Thymus (tissue), 11 donors: ENCODE data around the gene PDSS2. TPM values are rescaled to one million over a fixed set of nuclear protein-coding genes. Genes with fewer than 3 reads are reported as not detected.
A peak's percentile ranks its signal among the peaks of the same experiment; 100 is the strongest.

Experiments used
- DNase-seq, 9 donors: peaks; one replicate each; pipeline ENCODE4 v3.0.0-alpha.2; 2013; ENCODE audit warnings: low spot score in 9 of 9, low read depth in 6 of 9, missing footprints in 1 of 9
- H3K27ac ChIP-seq, 2 donors: one replicate each; pipeline ENCODE4 v1.5.1; 2013; ENCODE audit warnings: control low read depth in 1 of 2, low read depth in 1 of 2, low read length in 1 of 2, mild to moderate bottlenecking in 1 of 2, moderate library complexity in 1 of 2
- H3K27me3 ChIP-seq, 2 donors: one replicate each; pipeline ENCODE4 v1.5.1; 2013; ENCODE audit warnings: low read length in 1 of 2; ENCODE audit not compliant: control insufficient read depth in 2 of 2, insufficient read depth in 1 of 2
- H3K36me3 ChIP-seq, 2 donors: one replicate each; pipeline ENCODE4 v1.5.1; 2013; ENCODE audit warnings: low read length in 1 of 2, mild to moderate bottlenecking in 1 of 2, moderate library complexity in 1 of 2; ENCODE audit not compliant: control insufficient read depth in 2 of 2, insufficient read depth in 2 of 2
- H3K4me1 ChIP-seq, 2 donors: one replicate each; pipeline ENCODE4 v1.5.1; 2013; ENCODE audit warnings: low read length in 2 of 2; ENCODE audit not compliant: control insufficient read depth in 2 of 2, insufficient read depth in 2 of 2
- H3K4me3 ChIP-seq, 2 donors: one replicate each; pipeline ENCODE4 v1.5.1; 2013; ENCODE audit warnings: low read length in 2 of 2, control low read depth in 1 of 2, mild to moderate bottlenecking in 1 of 2
- H3K9me3 ChIP-seq, 2 donors: one replicate each; pipeline ENCODE4 v1.5.1; 2013; ENCODE audit warnings: low read length in 1 of 2, mild to moderate bottlenecking in 1 of 2; ENCODE audit not compliant: control insufficient read depth in 2 of 2, insufficient read depth in 1 of 2
- WGBS: extraction: QIAGEN DNeasy Blood & Tissue Kit; methylation state at CpG from one replicate; pipeline ENCODE4 v1.1.7; 2013; 5-methylcytosine and 5-hydroxymethylcytosine counted together
- polyA plus RNA-seq: library from polyadenylated mRNA; stranded (reverse); fragments of 200-250 nt; gene quantifications from one replicate; pipeline ENCODE4 v1.2.3, GENCODE V29; 2013
- total RNA-seq: library from RNA; stranded (reverse); fragments of 120-200 nt; gene quantifications from one replicate; pipeline ENCODE4 v1.2.4, GENCODE V29; 2013
- donor health status: healthy.

PDSS2 gene
- total and polyA plus RNA-seq, 2 donors, result 5.2 to 9.8 TPM

DNA sequence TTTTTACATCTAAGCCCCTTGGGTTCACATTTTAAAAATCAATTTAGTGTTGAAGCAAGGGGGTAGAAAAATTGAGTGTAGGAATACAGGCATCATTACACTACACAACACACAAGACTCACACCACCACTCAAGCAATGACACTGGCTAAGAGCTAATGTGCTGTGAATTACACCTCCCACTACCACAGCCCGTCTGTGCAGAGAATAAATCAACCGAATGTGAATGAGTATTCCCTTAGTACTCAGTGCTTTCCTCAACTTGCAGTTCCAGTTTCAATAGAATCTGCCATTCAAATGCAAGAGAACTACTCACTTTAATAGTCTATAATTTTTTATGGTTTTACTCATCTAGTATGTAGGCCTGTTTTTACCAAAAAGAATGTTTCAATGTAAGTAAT is 114.4 kb downstream of the PDSS2 start:
- peaks cover 0 to 4% of the 10 kb centered on the region in 2 donors for H3K9me3 ChIP-seq
- no peaks in the 10 kb centered on the region for H3K4me1 ChIP-seq
- whole genome bisulfite sequencing, result 98% methylated on average over 2 of the region's 2 CpGs
- no peaks in the 10 kb centered on the region for H3K27me3 ChIP-seq
- no peaks in the 10 kb centered on the region for H3K36me3 ChIP-seq
- no peak for DNase-seq
- no peak overlapping the region for H3K4me3 ChIP-seq
- H3K27ac ChIP-seq, result no peak overlapping the region

DNA sequence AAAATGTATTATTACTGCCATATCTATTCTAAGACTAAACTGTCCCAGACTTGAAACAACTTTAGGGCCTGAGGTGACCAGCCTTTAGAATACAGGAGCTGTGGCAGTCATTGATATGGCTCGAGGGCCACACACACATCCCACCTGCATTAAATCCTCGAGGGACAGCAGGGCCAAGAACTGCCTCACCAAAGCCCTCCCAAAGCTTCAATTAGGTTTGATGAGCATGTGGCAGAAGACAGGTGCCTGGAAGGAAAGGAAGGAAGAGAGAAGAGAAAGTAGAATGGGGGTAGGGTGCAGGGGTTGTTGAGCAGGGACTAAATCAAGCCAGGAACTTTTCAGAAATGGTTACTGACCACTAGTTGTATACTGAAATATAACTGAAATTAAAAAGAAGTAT is 115.0 kb downstream of the PDSS2 start:
- H3K27me3 ChIP-seq, result no peaks in the 10 kb centered on the region
- H3K9me3 ChIP-seq, result peaks cover 0 to 4% of the 10 kb centered on the region in 2 donors
- WGBS, result 87% methylated on average over 2 of the region's 2 CpGs
- no peak for DNase-seq
- H3K4me3 ChIP-seq, result no peak overlapping the region
- no peaks in the 10 kb centered on the region for H3K36me3 ChIP-seq
- H3K27ac ChIP-seq, result no peak overlapping the region
- no peaks in the 10 kb centered on the region for H3K4me1 ChIP-seq

DNA sequence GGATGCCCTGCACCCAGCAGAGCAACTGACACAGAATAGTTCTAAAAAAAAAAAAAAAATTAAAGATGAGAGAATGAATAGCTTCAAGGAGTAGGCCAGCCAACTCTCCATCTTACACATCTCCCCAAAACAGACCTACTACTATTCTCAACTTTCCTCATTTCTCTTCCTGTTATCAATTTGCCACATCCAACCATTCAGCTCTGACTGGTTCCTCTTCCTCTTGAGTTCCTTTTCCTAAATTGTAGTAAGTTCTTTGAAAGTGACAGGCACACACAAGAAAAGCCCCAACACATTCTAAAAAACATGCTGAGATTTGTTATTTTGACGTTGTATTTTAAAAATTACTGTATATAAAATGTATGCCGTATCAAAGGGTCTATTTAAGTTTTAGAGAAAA is 117.2 kb downstream of the PDSS2 start:
- H3K27ac ChIP-seq, result no peak overlapping the region
- no peaks in the 10 kb centered on the region for H3K4me1 ChIP-seq
- no peaks in the 10 kb centered on the region for H3K9me3 ChIP-seq
- no peak overlapping the region for H3K4me3 ChIP-seq
- no peaks in the 10 kb centered on the region for H3K36me3 ChIP-seq
- H3K27me3 ChIP-seq, result no peaks in the 10 kb centered on the region
- no peak for DNase-seq
- 96% methylated on average over 2 of the region's 2 CpGs for WGBS

DNA sequence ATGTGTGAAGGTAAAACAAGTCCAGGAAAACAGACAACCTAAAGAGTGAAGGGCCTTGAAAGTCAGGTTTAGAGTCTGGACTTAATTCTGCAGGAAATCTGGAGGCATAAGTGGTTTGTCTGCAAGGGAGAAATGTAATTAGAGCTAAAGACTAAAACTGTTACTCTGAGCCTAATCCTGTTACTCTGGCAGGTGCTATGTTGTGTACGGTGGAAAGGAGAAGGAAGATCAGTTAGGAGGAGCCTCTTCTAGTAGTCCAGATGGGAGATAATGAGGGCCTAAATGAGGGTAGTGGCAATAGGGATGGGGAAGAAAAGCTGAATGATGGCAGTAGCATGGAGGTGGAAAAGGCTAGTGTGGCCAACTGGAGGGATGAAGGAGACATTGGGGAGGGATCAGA is 118.5 kb downstream of the PDSS2 start:
- 88% methylated on average over 1 of the region's 1 CpG for WGBS
- H3K36me3 ChIP-seq, result no peaks in the 10 kb centered on the region
- no peaks in the 10 kb centered on the region for H3K4me1 ChIP-seq
- DNase-seq, result no peak
- H3K27ac ChIP-seq, result no peak overlapping the region
- no peak overlapping the region for H3K4me3 ChIP-seq
- H3K9me3 ChIP-seq, result no peaks in the 10 kb centered on the region
- no peaks in the 10 kb centered on the region for H3K27me3 ChIP-seq

DNA sequence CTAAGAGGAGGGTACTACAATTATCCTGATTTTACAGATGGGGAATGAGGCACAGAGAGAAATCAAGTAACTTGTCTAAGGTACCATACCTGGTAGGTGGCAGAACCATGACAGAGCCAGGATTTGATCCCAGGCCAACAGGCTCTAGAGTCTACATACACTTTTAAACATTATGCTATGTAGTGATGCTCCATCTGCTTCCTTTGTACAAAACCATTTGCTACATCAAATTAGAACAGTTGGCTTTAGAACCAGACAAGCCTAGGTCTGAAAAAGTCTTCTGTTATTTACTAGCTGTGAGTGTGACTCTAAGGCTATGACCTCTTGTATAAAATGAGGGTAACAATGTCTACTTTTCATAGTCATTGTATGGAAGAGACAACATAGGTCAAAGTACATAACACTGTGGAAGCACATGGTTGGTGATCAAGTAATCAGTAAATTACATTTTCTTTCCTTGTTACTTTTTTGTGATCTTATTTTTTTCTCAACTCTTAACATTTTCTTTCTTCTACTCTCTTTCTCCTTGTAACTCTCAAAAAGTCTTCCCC is 122.1 kb downstream of the PDSS2 start:
- DNase-seq, result no peak

DNA sequence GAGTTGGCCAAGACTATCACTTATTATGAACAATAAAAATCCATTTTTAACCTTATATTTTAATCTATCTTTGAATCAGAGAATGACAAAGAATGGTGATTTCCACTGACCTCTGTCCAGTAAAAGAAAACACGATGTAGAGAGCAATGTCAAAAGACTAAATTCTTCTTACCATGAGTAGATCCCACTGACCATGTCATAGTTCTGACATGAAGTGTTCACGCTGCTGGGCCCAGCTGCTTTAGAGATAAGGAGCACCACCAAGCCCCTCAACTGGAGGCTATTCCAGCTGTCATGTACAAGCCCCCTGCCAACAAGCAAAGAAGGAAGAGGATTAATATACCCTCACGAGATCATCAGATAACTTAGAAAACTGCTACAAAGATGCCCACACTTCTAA is 125.3 kb downstream of the PDSS2 start:
- Histone ChIP-seq H3K4me3 (no peak overlapping the region), H3K9me3 (no peaks in the 10 kb centered on the region), H3K4me1 (peaks cover 6% of the 10 kb centered on the region in 2 donors), H3K27me3 (no peaks in the 10 kb centered on the region), H3K27ac (no peak overlapping the region), H3K36me3 (no peaks in the 10 kb centered on the region)
- WGBS, result 98% methylated on average over 3 of the region's 3 CpGs
- no peak for DNase-seq

More for the DNA sequence above, 122.1 kb downstream of the PDSS2 start:
- no peaks in the 10 kb centered on the region for H3K27me3 ChIP-seq
- no peak overlapping the region for H3K4me3 ChIP-seq
- no peaks in the 10 kb centered on the region for H3K9me3 ChIP-seq
- H3K4me1 ChIP-seq, result no peaks in the 10 kb centered on the region
- no peak overlapping the region for H3K27ac ChIP-seq
- H3K36me3 ChIP-seq, result no peaks in the 10 kb centered on the region

DNA sequence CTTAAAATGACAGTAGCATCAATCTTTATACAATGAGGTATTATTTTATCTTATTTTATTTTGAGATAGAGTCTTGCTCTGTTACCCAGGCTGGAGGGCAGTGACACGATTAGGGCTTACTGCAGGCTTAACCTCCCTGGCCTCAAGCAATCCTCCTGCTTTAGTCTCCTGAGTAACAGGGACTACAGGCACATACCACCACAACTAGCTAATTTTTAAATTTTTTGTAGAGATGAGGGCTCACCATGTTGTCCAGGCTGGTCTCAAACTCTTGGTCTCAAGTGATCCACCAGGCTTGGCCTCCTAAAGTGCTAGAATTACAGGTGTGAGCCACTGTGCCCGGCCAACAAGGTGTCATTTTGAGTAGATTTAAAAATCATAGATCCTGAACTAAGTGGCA is 125.9 kb downstream of the PDSS2 start:
- Histone ChIP-seq H3K27me3 (no peaks in the 10 kb centered on the region), H3K4me3 (no peak overlapping the region), H3K27ac (no peak overlapping the region), H3K36me3 (no peaks in the 10 kb centered on the region), H3K4me1 (peaks cover 6% of the 10 kb centered on the region in 2 donors), H3K9me3 (no peaks in the 10 kb centered on the region)
- DNase-seq, result no peak
- 99% methylated on average over 2 of the region's 2 CpGs for WGBS

DNA sequence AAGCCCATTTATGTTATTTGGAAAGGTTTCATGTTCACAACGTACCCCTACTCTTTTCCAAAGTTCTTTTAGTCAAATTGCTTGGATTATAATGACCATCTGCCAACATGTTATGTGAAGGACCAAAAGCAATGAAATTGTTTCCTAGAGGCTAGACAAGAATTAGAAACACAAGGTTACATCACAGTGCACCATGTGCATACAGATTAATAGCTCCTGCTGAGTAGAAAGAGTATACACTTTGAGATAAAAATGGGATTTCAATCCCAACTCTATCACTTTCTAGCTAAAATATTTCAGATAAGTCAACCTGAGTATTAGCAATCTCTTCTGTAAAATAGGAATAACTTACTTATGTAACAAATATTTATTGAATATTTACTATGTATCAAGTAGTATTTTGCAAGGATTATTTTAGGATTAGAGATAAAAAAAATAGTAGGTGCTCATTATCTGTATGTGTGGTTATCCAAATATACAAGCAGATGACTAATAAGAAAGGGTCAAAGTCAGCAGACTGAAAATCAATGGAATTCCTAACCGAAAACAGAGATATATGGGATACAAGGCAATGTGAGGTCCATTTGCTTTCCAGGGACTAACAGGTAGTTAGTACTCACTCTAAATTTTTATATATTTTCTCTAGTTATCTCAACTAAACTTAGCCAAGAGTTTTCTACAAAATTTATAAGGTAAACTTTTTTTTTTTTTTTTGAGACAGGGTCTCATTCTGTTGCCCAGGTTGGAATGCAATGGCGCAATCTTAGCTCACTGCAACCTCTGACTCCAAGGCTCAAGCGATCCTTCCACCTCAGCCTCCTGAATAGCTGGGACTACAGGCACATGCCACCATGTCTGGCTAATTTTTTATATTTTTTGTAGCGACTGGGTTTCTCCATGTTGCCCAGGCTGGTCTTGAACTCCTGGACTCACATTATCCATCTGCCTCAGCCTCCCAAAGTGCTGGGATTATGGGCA is 127.7 kb downstream of the PDSS2 start:
- Histone ChIP-seq H3K9me3 (no peaks in the 10 kb centered on the region), H3K4me3 (no peak overlapping the region), H3K27ac (no peak overlapping the region), H3K27me3 (no peaks in the 10 kb centered on the region), H3K36me3 (no peaks in the 10 kb centered on the region), H3K4me1 (peaks cover 6% of the 10 kb centered on the region in 2 donors)
- 97% methylated on average over 5 of the region's 5 CpGs for WGBS
- DNase-seq, result no peak

DNA sequence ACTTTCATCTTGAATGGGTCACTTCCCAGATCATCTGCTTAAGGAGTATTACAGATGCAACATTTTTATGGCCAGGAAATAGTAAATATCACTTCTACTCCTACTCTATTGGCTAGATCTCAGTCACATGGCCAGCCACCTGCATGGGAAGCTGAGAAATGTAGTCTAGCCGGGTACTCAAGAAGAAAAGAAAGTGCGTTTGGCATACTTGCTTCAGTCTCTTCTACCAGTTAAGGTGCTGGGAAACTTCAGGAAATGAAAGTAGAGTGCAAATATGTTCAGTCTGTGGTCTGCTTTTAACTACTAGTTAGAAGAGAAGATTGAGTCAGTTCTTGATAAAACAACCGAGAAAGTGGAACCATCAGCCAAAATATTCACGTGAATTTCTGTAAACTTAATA is 129.2 kb downstream of the PDSS2 start:
- Histone ChIP-seq H3K27me3 (no peaks in the 10 kb centered on the region), H3K27ac (peak overlapping the region in 1 of 2 donors; percentile 48), H3K9me3 (no peaks in the 10 kb centered on the region), H3K4me3 (no peak overlapping the region), H3K4me1 (peaks cover 6% of the 10 kb centered on the region in 2 donors), H3K36me3 (no peaks in the 10 kb centered on the region)
- DNase-seq, result peak; percentile 13 to 82 (median 46)
- WGBS, result 27% methylated on average over 4 of the region's 4 CpGs
